IPS-15b (cell line): Measurements from ENCODE around the gene VRK2.

Experiments
- H3K27me3 ChIP-seq: one replicate; pipeline ENCODE4 v1.6.1; 2013; ENCODE audit warnings: low read length; ENCODE audit not compliant: control insufficient read depth, insufficient read depth
- H3K36me3 ChIP-seq: one replicate; pipeline ENCODE4 v1.6.1; 2013; ENCODE audit warnings: low read length; ENCODE audit not compliant: control insufficient read depth, insufficient read depth
- H3K4me1 ChIP-seq: one replicate; pipeline ENCODE4 v1.6.1; 2013; ENCODE audit warnings: mild to moderate bottlenecking, low read length; ENCODE audit not compliant: control insufficient read depth, insufficient read depth
- H3K4me3 ChIP-seq: one replicate; pipeline ENCODE4 v1.5.1; 2013; ENCODE audit warnings: low read depth, low read length
- H3K9ac ChIP-seq: one replicate; pipeline ENCODE4 v1.6.1; 2013; ENCODE audit warnings: low read depth, mild to moderate bottlenecking, low read length
- H3K9me3 ChIP-seq: one replicate; pipeline ENCODE4 v1.6.1; 2013; ENCODE audit warnings: mild to moderate bottlenecking, low read length; ENCODE audit not compliant: control insufficient read depth, insufficient read depth

The VRK2 gene

GRCh38 chr2:58056192-58056916 lies 9.7 kb downstream of the VRK2 start:
- Histone ChIP-seq H3K9me3 (no peaks in the 10 kb centered on the region), H3K27me3 (no peaks in the 10 kb centered on the region), H3K36me3 (no peaks in the 10 kb centered on the region), H3K4me1 (peaks cover 16% of the 10 kb centered on the region), H3K9ac (no peak overlapping the region), H3K4me3 (no peak overlapping the region)

- Histone ChIP-seq H3K27me3 (no peaks in the 10 kb centered on the region), H3K4me3 (no peak overlapping the region), H3K9ac (no peak overlapping the region), H3K4me1 (peaks cover 16% of the 10 kb centered on the region), H3K9me3 (no peaks in the 10 kb centered on the region), H3K36me3 (no peaks in the 10 kb centered on the region)
Observed at GRCh38 chr2:58057707-58058530, 11.3 kb downstream of the VRK2 start.

- no peaks in the 10 kb centered on the region for H3K4me1 ChIP-seq
- no peaks in the 10 kb centered on the region for H3K27me3 ChIP-seq
- no peaks in the 10 kb centered on the region for H3K9me3 ChIP-seq
- H3K36me3 ChIP-seq: no peaks in the 10 kb centered on the region
- H3K9ac ChIP-seq: no peak overlapping the region
- no peak overlapping the region for H3K4me3 ChIP-seq
Observed at GRCh38 chr2:58063641-58064040, 17.0 kb downstream of the VRK2 start.

- no peaks in the 10 kb centered on the region for H3K36me3 ChIP-seq
- H3K9ac ChIP-seq: no peak overlapping the region
- no peaks in the 10 kb centered on the region for H3K9me3 ChIP-seq
- no peaks in the 10 kb centered on the region for H3K4me1 ChIP-seq
- H3K27me3 ChIP-seq: no peaks in the 10 kb centered on the region
- H3K4me3 ChIP-seq: no peak overlapping the region
Observed at GRCh38 chr2:58064086-58064485, 17.5 kb downstream of the VRK2 start.

- Histone ChIP-seq H3K27me3 (no peaks in the 10 kb centered on the region), H3K9me3 (no peaks in the 10 kb centered on the region), H3K4me3 (no peak overlapping the region), H3K36me3 (no peaks in the 10 kb centered on the region), H3K9ac (no peak overlapping the region), H3K4me1 (no peaks in the 10 kb centered on the region)
Observed at GRCh38 chr2:58065248-58065647, 18.6 kb downstream of the VRK2 start.

- H3K9me3 ChIP-seq: no peaks in the 10 kb centered on the region
- no peaks in the 10 kb centered on the region for H3K36me3 ChIP-seq
- H3K9ac ChIP-seq: no peak overlapping the region
- H3K4me1 ChIP-seq: no peaks in the 10 kb centered on the region
- no peaks in the 10 kb centered on the region for H3K27me3 ChIP-seq
- H3K4me3 ChIP-seq: no peak overlapping the region
Observed at GRCh38 chr2:58067001-58067400, 20.4 kb downstream of the VRK2 start.

GRCh38 chr2:58070765-58071164 lies 24.2 kb downstream of the VRK2 start:
- Histone ChIP-seq H3K4me1 (no peaks in the 10 kb centered on the region), H3K9ac (no peak overlapping the region), H3K27me3 (no peaks in the 10 kb centered on the region), H3K4me3 (no peak overlapping the region), H3K9me3 (no peaks in the 10 kb centered on the region), H3K36me3 (no peaks in the 10 kb centered on the region)

GRCh38 chr2:58072102-58072501 lies 25.5 kb downstream of the VRK2 start:
- Histone ChIP-seq H3K27me3 (no peaks in the 10 kb centered on the region), H3K36me3 (no peaks in the 10 kb centered on the region), H3K9me3 (no peaks in the 10 kb centered on the region), H3K9ac (no peak overlapping the region), H3K4me3 (no peak overlapping the region), H3K4me1 (no peaks in the 10 kb centered on the region)

GRCh38 chr2:58073008-58073407 lies 26.4 kb downstream of the VRK2 start:
- Histone ChIP-seq H3K27me3 (no peaks in the 10 kb centered on the region), H3K9ac (no peak overlapping the region), H3K9me3 (no peaks in the 10 kb centered on the region), H3K4me3 (no peak overlapping the region), H3K4me1 (no peaks in the 10 kb centered on the region), H3K36me3 (no peaks in the 10 kb centered on the region)

- Histone ChIP-seq H3K4me3 (no peak overlapping the region), H3K36me3 (no peaks in the 10 kb centered on the region), H3K4me1 (no peaks in the 10 kb centered on the region), H3K9me3 (no peaks in the 10 kb centered on the region), H3K9ac (no peak overlapping the region), H3K27me3 (no peaks in the 10 kb centered on the region)
Observed at GRCh38 chr2:58073751-58074150, 27.1 kb downstream of the VRK2 start.

- Histone ChIP-seq H3K4me3 (no peak overlapping the region), H3K9me3 (no peaks in the 10 kb centered on the region), H3K36me3 (no peaks in the 10 kb centered on the region), H3K4me1 (no peaks in the 10 kb centered on the region), H3K9ac (no peak overlapping the region), H3K27me3 (no peaks in the 10 kb centered on the region)
Observed at GRCh38 chr2:58081000-58081399, 34.4 kb downstream of the VRK2 start.

GRCh38 chr2:58089081-58089480 lies 42.5 kb downstream of the VRK2 start:
- H3K27me3 ChIP-seq: no peaks in the 10 kb centered on the region
- no peaks in the 10 kb centered on the region for H3K9me3 ChIP-seq
- no peaks in the 10 kb centered on the region for H3K4me1 ChIP-seq
- no peak overlapping the region for H3K9ac ChIP-seq
- H3K36me3 ChIP-seq: peaks cover 6% of the 10 kb centered on the region
- no peak overlapping the region for H3K4me3 ChIP-seq
